Measurements from ENCODE around the gene PHF23. TPM values are rescaled to one million over a fixed set of nuclear protein-coding genes. Genes with fewer than 3 reads are reported as not detected.

Gene PHF23
- total RNA-seq, 4 donors from 2014 or later: 22.1 to 43.8 (median 28.9) TPM

DNA sequence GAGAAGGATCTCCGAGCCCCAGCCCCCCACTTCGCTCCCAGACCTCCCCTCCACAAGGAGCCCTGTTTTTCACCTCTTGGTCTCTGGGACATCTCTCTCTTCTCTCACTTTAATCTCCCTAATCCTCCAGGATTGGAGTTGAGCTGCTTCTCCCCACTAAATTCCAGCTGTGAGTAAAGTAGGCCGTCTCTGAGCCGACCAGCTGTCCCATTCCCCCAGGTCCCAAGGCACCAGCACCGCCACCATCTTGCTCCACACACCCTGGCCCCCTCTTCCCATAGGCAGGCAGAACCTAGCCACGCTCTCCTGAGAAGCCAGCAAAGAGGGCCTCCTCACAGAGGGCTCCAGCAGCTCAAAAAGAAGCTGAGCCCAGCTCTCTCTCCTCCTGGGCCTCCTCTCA lies 20.5 kb downstream of the PHF23 start:
- no peak for DNase-seq (ENCODE audit: low spot score)
- ATAC-seq (ENCODE audit: low FRiP score): no peak
- TF ChIP-seq, protein P1, sequence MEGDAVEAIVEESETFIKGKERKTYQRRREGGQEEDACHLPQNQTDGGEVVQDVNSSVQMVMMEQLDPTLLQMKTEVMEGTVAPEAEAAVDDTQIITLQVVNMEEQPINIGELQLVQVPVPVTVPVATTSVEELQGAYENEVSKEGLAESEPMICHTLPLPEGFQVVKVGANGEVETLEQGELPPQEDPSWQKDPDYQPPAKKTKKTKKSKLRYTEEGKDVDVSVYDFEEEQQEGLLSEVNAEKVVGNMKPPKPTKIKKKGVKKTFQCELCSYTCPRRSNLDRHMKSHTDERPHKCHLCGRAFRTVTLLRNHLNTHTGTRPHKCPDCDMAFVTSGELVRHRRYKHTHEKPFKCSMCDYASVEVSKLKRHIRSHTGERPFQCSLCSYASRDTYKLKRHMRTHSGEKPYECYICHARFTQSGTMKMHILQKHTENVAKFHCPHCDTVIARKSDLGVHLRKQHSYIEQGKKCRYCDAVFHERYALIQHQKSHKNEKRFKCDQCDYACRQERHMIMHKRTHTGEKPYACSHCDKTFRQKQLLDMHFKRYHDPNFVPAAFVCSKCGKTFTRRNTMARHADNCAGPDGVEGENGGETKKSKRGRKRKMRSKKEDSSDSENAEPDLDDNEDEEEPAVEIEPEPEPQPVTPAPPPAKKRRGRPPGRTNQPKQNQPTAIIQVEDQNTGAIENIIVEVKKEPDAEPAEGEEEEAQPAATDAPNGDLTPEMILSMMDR (IDR thresholded peaks at IDR 0.05): no peak

DNA sequence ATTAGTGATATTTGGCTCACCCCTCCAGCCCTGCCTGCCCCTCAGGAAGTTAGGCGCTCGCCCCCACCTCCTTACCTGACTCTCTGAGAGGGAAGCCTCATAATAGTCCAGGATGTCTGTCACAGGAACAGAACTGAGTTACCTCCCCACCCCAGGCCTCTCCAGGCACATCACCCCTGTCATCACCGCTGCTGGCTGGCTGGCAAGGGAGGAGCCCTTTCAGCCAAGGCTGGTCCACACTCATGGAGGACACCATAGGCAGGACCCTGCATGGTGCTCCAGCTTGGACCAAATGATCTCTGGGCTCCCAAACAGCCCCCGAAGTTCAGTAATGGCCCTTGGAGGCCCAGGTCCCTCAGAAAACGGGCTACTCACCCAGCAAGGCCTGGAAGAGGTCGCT lies 21.1 kb downstream of the PHF23 start:
- TF ChIP-seq, protein P1 (IDR thresholded peaks at IDR 0.05): no peak
- no peak for ATAC-seq (ENCODE audit: low FRiP score)
- no peak for DNase-seq (ENCODE audit: low spot score)

DNA sequence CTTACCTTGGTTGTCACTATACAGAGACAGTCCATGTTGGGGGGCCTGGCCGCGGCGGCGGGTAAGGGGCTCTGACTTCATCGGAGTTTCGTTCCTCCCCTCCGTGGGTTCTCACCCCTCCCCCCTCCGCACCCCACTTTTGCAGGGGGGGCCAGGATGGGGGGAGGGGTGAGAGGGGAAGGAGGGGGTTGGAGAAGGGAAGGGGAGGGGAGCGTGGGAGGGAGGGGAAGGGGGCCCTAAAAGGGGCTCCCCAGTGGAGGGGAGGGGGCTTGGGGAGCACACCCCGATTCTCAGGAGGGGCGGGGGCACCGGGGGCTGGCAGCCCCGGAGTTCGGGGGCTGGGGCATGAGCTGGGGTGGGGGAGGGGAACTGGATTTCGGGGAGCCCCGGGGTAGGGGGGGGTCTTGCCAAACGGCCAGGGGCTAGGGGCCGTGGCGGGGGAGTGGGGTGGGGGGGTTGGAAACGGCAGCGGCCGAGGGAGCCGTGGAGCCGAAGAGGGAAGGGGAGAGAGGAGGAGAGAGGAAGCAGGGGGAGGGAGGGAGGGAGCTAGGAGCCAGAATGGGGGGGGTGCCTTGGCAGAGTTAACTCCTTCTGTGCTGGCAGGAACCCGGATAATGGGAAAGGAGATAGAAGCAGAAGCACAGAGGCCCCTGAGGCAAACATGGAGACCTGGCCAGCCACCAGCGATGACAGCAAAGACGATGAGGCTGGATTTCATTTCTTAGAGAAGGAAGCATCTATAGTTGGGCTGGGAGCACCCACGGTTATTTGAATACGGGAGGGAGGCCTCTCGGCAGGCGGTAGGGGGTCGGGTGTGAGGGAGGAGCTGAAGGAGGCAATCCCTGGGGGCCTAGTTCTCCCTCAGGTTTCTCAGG lies 21.9 kb downstream of the PHF23 start:
- TF ChIP-seq, protein P1 (IDR thresholded peaks at IDR 0.05): no peak
- DNase-seq (ENCODE audit: low spot score) (no peak), ATAC-seq (ENCODE audit: low FRiP score) (no peak)

DNA sequence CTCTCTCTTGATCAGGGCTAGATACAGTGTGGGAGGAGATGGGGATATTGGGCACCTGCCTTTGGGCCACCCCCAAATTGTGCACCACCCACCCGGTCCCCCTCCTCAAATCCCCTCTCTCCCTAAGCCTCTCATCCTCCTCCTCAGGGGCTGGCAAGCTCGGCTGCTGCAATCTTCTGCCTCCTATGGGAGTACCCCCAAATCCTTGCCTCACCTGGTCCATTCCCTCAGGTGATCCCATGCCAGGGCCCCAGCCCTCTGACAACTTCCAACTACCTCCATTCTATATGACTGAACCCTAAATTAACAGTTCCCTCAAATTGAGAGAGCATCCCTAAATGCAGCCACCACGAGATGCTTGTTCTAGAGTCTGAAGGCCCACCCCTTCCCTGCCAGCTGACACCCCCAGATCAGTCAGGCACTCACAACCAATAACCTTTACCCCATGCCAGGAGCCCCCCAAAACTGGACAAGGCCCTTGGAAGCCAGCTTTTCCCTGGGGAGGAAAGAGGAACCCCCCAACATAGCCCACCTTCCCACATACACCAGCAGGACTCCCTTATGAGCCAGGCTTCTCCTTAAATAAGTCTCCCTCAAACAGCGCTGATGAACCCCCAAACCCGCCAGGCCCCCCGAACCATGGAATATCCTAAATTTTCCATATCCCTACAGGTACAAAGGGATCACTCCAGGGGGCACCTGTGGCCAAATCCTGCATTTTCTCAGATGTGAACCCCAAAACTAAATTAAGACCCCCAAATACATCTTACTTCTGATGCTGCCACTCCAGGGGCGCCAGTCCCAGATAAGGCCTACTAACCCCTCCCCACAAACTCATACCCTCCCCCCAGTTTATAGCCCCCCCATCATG lies 22.8 kb downstream of the PHF23 start:
- ATAC-seq (ENCODE audit: low FRiP score): no peak
- no peak for DNase-seq (ENCODE audit: low spot score)
- TF ChIP-seq, protein P1 (IDR thresholded peaks at IDR 0.05): no peak

DNA sequence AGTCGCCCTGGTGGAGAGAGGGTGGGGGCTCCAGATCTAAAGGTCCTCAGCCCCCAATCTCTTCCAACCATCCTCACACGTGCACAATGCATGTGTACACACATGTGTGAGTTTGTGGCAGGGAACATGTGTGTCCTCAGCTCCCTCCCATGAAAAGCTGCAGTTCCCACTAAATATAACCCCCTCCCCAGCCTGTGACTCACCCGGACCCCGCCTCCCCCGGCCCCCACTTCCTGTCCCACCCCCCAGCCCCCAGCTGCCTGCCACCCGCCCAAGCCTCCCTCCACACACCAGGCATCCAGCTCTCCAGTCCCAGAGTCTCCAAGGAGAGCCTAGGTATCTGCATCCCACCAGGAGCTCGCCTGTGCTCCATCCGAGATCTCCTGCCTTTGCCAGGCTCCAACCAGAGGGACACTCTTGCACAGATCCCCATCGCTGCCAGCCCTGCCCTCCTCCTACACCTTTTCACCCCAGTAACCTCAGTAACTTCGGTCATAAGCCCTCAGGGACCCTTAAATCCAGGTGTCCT lies 23.5 kb downstream of the PHF23 start:
- DNase-seq (ENCODE audit: low spot score): no peak
- TF ChIP-seq, protein P1 (IDR thresholded peaks at IDR 0.05): no peak
- no peak for ATAC-seq (ENCODE audit: low FRiP score)

DNA sequence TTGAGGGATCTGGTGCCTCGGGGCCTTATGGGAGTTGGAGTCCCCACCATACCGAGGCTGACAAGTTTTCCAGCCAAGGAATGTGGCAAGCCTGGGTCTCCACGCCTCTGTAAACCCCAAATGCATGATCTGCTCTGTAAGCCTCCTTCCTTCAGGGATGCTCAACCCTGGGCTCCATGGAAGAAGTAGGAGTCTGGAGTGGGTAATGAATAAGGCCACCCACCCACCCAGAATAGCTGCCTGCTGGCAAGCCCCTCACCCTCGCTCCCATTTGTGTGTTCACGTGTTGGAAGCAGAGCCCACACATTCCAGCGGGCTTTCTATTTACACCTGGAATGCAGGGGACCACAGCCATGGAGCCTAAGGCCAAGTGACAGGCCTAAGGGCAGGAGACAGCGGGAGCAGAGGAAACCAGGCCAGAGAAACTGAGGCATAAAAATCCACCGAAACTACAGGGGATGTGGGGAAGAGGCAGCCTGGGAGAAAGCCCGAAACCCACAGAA lies 24.1 kb downstream of the PHF23 start:
- TF ChIP-seq, protein P1 (IDR thresholded peaks at IDR 0.05): no peak
- DNase-seq (ENCODE audit: low spot score): peak; percentile 80
- ATAC-seq (ENCODE audit: low FRiP score): no peak

Measured in omental fat pad (tissue), 4 donors.